ENCODE measurements around the gene COPS3.
"Not testable (repeated sequence)": the region's sequence is repeated elsewhere in the genome, so short reads cannot be mapped to it uniquely, and the experiment has no call there.

COPS3 gene

GRCh38 chr17:17303010-17303846, 22.2 kb upstream of the COPS3 start, which contains the start of gene NT5M:
TSS of gene NT5M (plus strand) at chr17:17303373. CDS start at chr17:17303551, 178 bp downstream.
- in situ Hi-C loops (cut with MboI; ENCODE audit: low pct_unique_long_range_greater_than_20kb, low sequenced_read_pairs, unreplicated experiment) = loop anchor here (25.0 kb wide), 1 partner anchor 291 kb away; no protein-coding TSS in a partner anchor
- TF ChIP-seq CTCF (IDR thresholded peaks at IDR 0.05; ENCODE audit: extremely low read depth, insufficient read depth, missing control alignments) = no peak
- peak; percentile 91 for DNase-seq (ENCODE audit: low spot score)

- not testable (repeated sequence) for DNase-seq (ENCODE audit: low spot score)
- in situ Hi-C loops (cut with MboI; ENCODE audit: low pct_unique_long_range_greater_than_20kb, low sequenced_read_pairs, unreplicated experiment) = loop anchor here (25.0 kb wide), 1 partner anchor 289 kb away; no protein-coding TSS in a partner anchor
Measured at GRCh38 chr17:17301659-17302058, 20.6 kb upstream of the COPS3 start.

- in situ Hi-C loops (cut with MboI; ENCODE audit: low pct_unique_long_range_greater_than_20kb, low sequenced_read_pairs, unreplicated experiment) = loop anchor here (25.0 kb wide), 1 partner anchor 289 kb away; no protein-coding TSS in a partner anchor
- TF ChIP-seq CTCF (IDR thresholded peaks at IDR 0.05; ENCODE audit: extremely low read depth, insufficient read depth, missing control alignments) = no peak
- peak; percentile 69 for DNase-seq (ENCODE audit: low spot score)
Measured at GRCh38 chr17:17300624-17301568, 19.9 kb upstream of the COPS3 start.

- in situ Hi-C loops (cut with MboI; ENCODE audit: low pct_unique_long_range_greater_than_20kb, low sequenced_read_pairs, unreplicated experiment) = no loop called here
- TF ChIP-seq CTCF (IDR thresholded peaks at IDR 0.05; ENCODE audit: extremely low read depth, insufficient read depth, missing control alignments) = no peak
Measured at GRCh38 chr17:17298108-17298507, 17.1 kb upstream of the COPS3 start.

GRCh38 chr17:17297217-17297616, 16.2 kb upstream of the COPS3 start:
- DNase-seq (ENCODE audit: low spot score) = no peak
- TF ChIP-seq CTCF (IDR thresholded peaks at IDR 0.05; ENCODE audit: extremely low read depth, insufficient read depth, missing control alignments) = no peak
- in situ Hi-C loops (cut with MboI; ENCODE audit: low pct_unique_long_range_greater_than_20kb, low sequenced_read_pairs, unreplicated experiment) = no loop called here

More at GRCh38 chr17:17298108-17298507, 17.1 kb upstream of the COPS3 start:
- no peak for DNase-seq (ENCODE audit: low spot score)

GRCh38 chr17:17295141-17295540, 14.1 kb upstream of the COPS3 start:
- no peak for TF ChIP-seq CTCF (IDR thresholded peaks at IDR 0.05; ENCODE audit: extremely low read depth, insufficient read depth, missing control alignments)

More at GRCh38 chr17:17295141-17295540, 14.1 kb upstream of the COPS3 start:
- DNase-seq (ENCODE audit: low spot score) = no peak
- in situ Hi-C loops (cut with MboI; ENCODE audit: low pct_unique_long_range_greater_than_20kb, low sequenced_read_pairs, unreplicated experiment) = no loop called here
